Prostate gland (tissue), 2 donors: Measurements from ENCODE around the gene MRPS21. TPM values are rescaled to one million over a fixed set of nuclear protein-coding genes. Genes with fewer than 3 reads are reported as not detected.

Experiments used
- DNase-seq: peaks from one replicate; pipeline ENCODE4 v3.0.0-alpha.2; 2019; ENCODE audit warnings: low spot score
- H3K27ac ChIP-seq, 2 donors: fragments of 200-600 bp; sonication (generic); 2 replicates each; pipeline ENCODE4 v1.5.1; 2017 to 2019
- H3K27me3 ChIP-seq: fragments of 200-600 bp; sonication (generic); replicated peaks from 2 replicates; pipeline ENCODE4 v1.5.1; 2019; ENCODE audit not compliant: insufficient read depth
- H3K36me3 ChIP-seq, 2 donors: fragments of 200-600 bp; sonication (generic); 1 replicate in 1 of 2; 2 replicates in 1 of 2; pipeline versions ENCODE4 v1.5.1 to v1.8.1; 2017 to 2019
- H3K4me1 ChIP-seq: fragments of 200-600 bp; sonication (generic); replicated peaks from 2 replicates; pipeline ENCODE4 v1.5.1; 2019
- H3K4me3 ChIP-seq, 2 donors: fragments of 200-600 bp; sonication (generic); 2 replicates each; pipeline ENCODE4 v1.5.1; 2017 to 2019
- H3K9me3 ChIP-seq: fragments of 200-600 bp; sonication (generic); 2 replicates; pipeline ENCODE4 v1.5.1; 2017
- CTCF ChIP-seq, 4 experiments: fragments of 200-600 bp in 2 of 4; fragments of 450-650 bp in 2 of 4; sonication (generic) in 2 of 4; IDR thresholded peaks; 1 replicate in 3 of 4; 2 replicates in 1 of 4; pipeline ENCODE4 v1.5.1; 2016 to 2019; ENCODE audit warnings: antibody characterized with exemption in 4 of 4, mild to moderate bottlenecking in 2 of 4, moderate library complexity in 2 of 4
- POLR2A ChIP-seq: fragments of 450-650 bp; IDR thresholded peaks from one replicate; pipeline ENCODE4 v1.6.1; 2016; ENCODE audit warnings: antibody characterized with exemption, mild to moderate bottlenecking
- POLR2AphosphoS5 ChIP-seq: sonication (generic); formaldehyde crosslinking; IDR thresholded peaks from one replicate; pipeline ENCODE4 v1.6.1; 2017; ENCODE audit warnings: antibody characterized with exemption
- WGBS: methylation state at CpG from one replicate; pipeline ENCODE4 v1.1.5; 2018; 5-methylcytosine and 5-hydroxymethylcytosine counted together
- intact Hi-C: fragments of 100-400 bp; cut with DNase I; formaldehyde crosslinking; loops from one replicate; pipeline ENCODE4 v1.14.2; 2022
- total RNA-seq, 2 donors: library from RNA; depleted of rRNA; stranded (reverse); fragments of >200 nt; gene quantifications; one replicate each; pipeline ENCODE4 v1.1.0, GENCODE V29; 2016

Gene MRPS21
- total RNA-seq, 2 donors from 2014 or later, result 40.1 to 49.0 TPM

GRCh38 chr1:150268705-150269403 is 24.8 kb upstream of the MRPS21 start, which contains the start of gene APH1A:
TSS of gene APH1A (minus strand) at chr1:150269016. CDS start at chr1:150268810, 206 bp downstream.
- Histone ChIP-seq H3K4me1 (peaks cover 7% of the 10 kb centered on the region), H3K36me3 (peaks cover 8 to 15% of the 10 kb centered on the region in 2 donors), H3K4me3 (peak within 1 kb of the TSS; percentile 75 to 87), H3K9me3 (no peaks in the 10 kb centered on the region), H3K27ac (peak within 1 kb of the TSS; percentile 86 to 89), H3K27me3 (no peaks in the 10 kb centered on the region)
- TF ChIP-seq POLR2AphosphoS5, result peak; percentile 97
- TF ChIP-seq CTCF (IDR thresholded peaks at IDR 0.05), result peak in 1 of 4 experiments; percentile 20
- TF ChIP-seq POLR2A, result peak; percentile 46
- under 1% methylated on average over 49 of the region's 49 CpGs for WGBS
- DNase-seq, result peak; percentile 96
- intact Hi-C loops, result no loop called here

- Histone ChIP-seq H3K9me3 (no peaks in the 10 kb centered on the region), H3K27ac (peak overlapping the region; percentile 86 to 89), H3K4me3 (peak overlapping the region; percentile 75 to 87), H3K27me3 (no peaks in the 10 kb centered on the region), H3K4me1 (peaks cover 7% of the 10 kb centered on the region), H3K36me3 (peaks cover 8 to 14% of the 10 kb centered on the region in 2 donors)
- WGBS, result 28% methylated on average over 10 of the region's 10 CpGs
- intact Hi-C loops, result no loop called here
- no peak for DNase-seq
- TF ChIP-seq POLR2A (no peak), POLR2AphosphoS5 (no peak), CTCF (IDR thresholded peaks at IDR 0.05) (no peak)
These were observed 24.2 kb upstream of the MRPS21 start for GRCh38 chr1:150269451-150269850.

DNA sequence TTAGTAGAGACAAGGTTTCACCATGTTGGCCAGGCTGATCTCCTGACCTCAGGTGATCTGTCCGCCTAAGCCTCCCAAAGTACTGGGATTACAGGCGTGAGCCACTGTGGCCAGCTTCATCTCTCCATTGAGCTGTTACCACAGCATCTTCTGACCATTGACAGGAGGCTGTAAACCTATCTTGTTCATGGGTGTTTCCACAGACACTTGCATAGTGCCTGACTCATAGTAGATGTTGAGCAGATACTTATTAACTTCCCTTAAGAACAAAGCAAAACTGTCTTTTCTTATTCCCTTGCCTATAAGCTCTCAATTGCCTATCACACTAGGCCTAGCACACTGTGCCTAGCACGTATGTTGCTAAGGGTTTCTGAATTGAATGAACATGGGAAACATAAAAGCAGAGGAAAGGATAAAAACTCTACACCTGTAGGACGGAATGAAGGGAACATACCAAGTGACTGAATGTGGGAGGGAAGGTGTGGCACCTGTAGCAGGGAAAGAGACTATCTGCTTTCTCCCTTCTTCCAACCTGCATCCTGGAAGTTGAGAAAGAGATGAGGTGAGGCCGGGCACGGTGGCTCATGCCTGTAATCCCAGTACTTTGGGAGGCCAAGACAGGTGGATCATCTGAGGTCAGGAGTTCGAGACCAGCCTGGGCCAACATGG is 22.2 kb upstream of the MRPS21 start:
- no peak overlapping the region for H3K4me3 ChIP-seq
- peak overlapping the region in 1 of 2 donors; percentile 53 for H3K27ac ChIP-seq
- no peaks in the 10 kb centered on the region for H3K9me3 ChIP-seq
- 92% methylated on average over 7 of the region's 7 CpGs for WGBS
- intact Hi-C loops, result no loop called here
- no peaks in the 10 kb centered on the region for H3K27me3 ChIP-seq
- TF ChIP-seq POLR2AphosphoS5, result no peak
- TF ChIP-seq POLR2A, result no peak
- no peak for TF ChIP-seq CTCF (IDR thresholded peaks at IDR 0.05)
- DNase-seq, result no peak
- H3K36me3 ChIP-seq, result peaks cover 1% of the 10 kb centered on the region in 2 donors
- H3K4me1 ChIP-seq, result peaks cover 7% of the 10 kb centered on the region

- H3K9me3 ChIP-seq, result no peaks in the 10 kb centered on the region
- no peaks in the 10 kb centered on the region for H3K36me3 ChIP-seq
- H3K4me1 ChIP-seq, result no peaks in the 10 kb centered on the region
- TF ChIP-seq POLR2AphosphoS5 (no peak), POLR2A (no peak), CTCF (IDR thresholded peaks at IDR 0.05) (no peak)
- no peaks in the 10 kb centered on the region for H3K27me3 ChIP-seq
- 71% methylated on average over 1 of the region's 1 CpG for WGBS
- intact Hi-C loops, result no loop called here
- no peak for DNase-seq
- peak overlapping the region in 1 of 2 donors; percentile 56 for H3K27ac ChIP-seq
- no peak overlapping the region for H3K4me3 ChIP-seq
These were observed 20.4 kb upstream of the MRPS21 start for GRCh38 chr1:150273311-150273710.
